Activated CD8-positive, alpha-beta memory T cell treated with anti-CD3 and anti-CD28 coated beads, Interleukin-2, amount 10 ng/mL, durations not matched to agents 7 days and 5 days (primary cell): ENCODE measurements around the gene DAD1. TPM values are rescaled to one million over a fixed set of nuclear protein-coding genes. Genes with fewer than 3 reads are reported as not detected.
A peak's percentile ranks its signal among the peaks of the same experiment; 100 is the strongest.

Source experiments
- ATAC-seq: fragments of 150-1000 bp; cut with Tn5 transposase; one replicate; pipeline ENCODE4 v1.10.0; 2021; ENCODE audit warnings: moderate library complexity
- CTCF ChIA-PET: fragments of 350-600 bp; sonication (Branson Sonifier 250); formaldehyde crosslinking; loops from one replicate; lab custom pipeline; 2021; ENCODE audit warnings: antibody characterized with exemption; lab: Charles Lee
- DNase-seq: peaks from one replicate; pipeline ENCODE4 v3.0.0-alpha.2; 2020
- H3K27ac Mint-ChIP-seq: one replicate; pipeline ENCODE4 v1.8.0; 2021; ENCODE audit warnings: mild to moderate bottlenecking, mixed read lengths
- H3K27me3 Mint-ChIP-seq: one replicate; pipeline ENCODE4 v1.8.0; 2021; ENCODE audit warnings: mixed read lengths
- H3K36me3 Mint-ChIP-seq: one replicate; pipeline ENCODE4 v1.8.0; 2021; ENCODE audit warnings: mild to moderate bottlenecking, mixed read lengths
- H3K4me1 Mint-ChIP-seq: one replicate; pipeline ENCODE4 v1.8.0; 2021; ENCODE audit warnings: mixed read lengths
- H3K4me3 Mint-ChIP-seq: one replicate; pipeline ENCODE4 v1.8.0; 2021; ENCODE audit warnings: mild to moderate bottlenecking, moderate library complexity, mixed read lengths
- H3K9me3 Mint-ChIP-seq: one replicate; pipeline ENCODE4 v1.8.0; 2022; ENCODE audit warnings: low read depth, mixed read lengths
- total RNA-seq, 2 experiments: library from RNA; stranded (reverse); gene quantifications; one replicate each; pipeline ENCODE4 v1.2.3, GENCODE V29; 2021

Gene DAD1
- total RNA-seq, 2 experiments from 2014 or later: 115 to 185 TPM

- DNase-seq (no peak), ATAC-seq (no peak)
- peaks cover 16% of the 10 kb centered on the region for H3K36me3 Mint-ChIP-seq
- no peaks in the 10 kb centered on the region for H3K4me1 Mint-ChIP-seq
- peaks cover 2% of the 10 kb centered on the region for H3K27me3 Mint-ChIP-seq
- no peak overlapping the region for H3K4me3 Mint-ChIP-seq
- H3K27ac Mint-ChIP-seq: no peak overlapping the region
- H3K9me3 Mint-ChIP-seq: no peaks in the 10 kb centered on the region
- CTCF ChIA-PET: interaction anchor here (1.0 to 1.6 kb wide), 2 partner anchors 40 to 202 kb away, joined by 3 read pairs; partner anchors contain the start of gene SLC7A7
Observed at GRCh38 chr14:22613106-22613695, 24.2 kb upstream of the DAD1 start.

- H3K27me3 Mint-ChIP-seq: no peaks in the 10 kb centered on the region
Observed at GRCh38 chr14:22610931-22611330, 21.9 kb upstream of the DAD1 start.

GRCh38 chr14:22607291-22607690 is 18.3 kb upstream of the DAD1 start:
- DNase-seq: no peak
- no peaks in the 10 kb centered on the region for H3K4me1 Mint-ChIP-seq
- H3K9me3 Mint-ChIP-seq: no peaks in the 10 kb centered on the region
- no peaks in the 10 kb centered on the region for H3K27me3 Mint-ChIP-seq
- H3K36me3 Mint-ChIP-seq: peaks cover 37% of the 10 kb centered on the region
- H3K27ac Mint-ChIP-seq: no peak overlapping the region
- no peak overlapping the region for H3K4me3 Mint-ChIP-seq
- no peak for ATAC-seq
- CTCF ChIA-PET: interaction anchor here (1.2 to 1.7 kb wide), 3 partner anchors 8 to 46 kb away, joined by 4 to 6 read pairs (median 5); no protein-coding TSS in a partner anchor

More at GRCh38 chr14:22610931-22611330, 21.9 kb upstream of the DAD1 start:
- DNase-seq (no peak), ATAC-seq (no peak)
- H3K4me1 Mint-ChIP-seq: no peaks in the 10 kb centered on the region
- H3K27ac Mint-ChIP-seq: no peak overlapping the region
- H3K9me3 Mint-ChIP-seq: no peaks in the 10 kb centered on the region
- CTCF ChIA-PET: interaction anchor here (1.0 to 1.3 kb wide), 2 partner anchors 42 to 61 kb away, joined by 3 to 4 read pairs; no protein-coding TSS in a partner anchor
- H3K36me3 Mint-ChIP-seq: peaks cover 22% of the 10 kb centered on the region
- H3K4me3 Mint-ChIP-seq: no peak overlapping the region

- no peaks in the 10 kb centered on the region for H3K9me3 Mint-ChIP-seq
- peaks cover 4% of the 10 kb centered on the region for H3K4me1 Mint-ChIP-seq
- H3K36me3 Mint-ChIP-seq: peaks cover 42% of the 10 kb centered on the region
- H3K27ac Mint-ChIP-seq: no peak overlapping the region
- H3K4me3 Mint-ChIP-seq: no peak overlapping the region
- no peak for DNase-seq
- no peaks in the 10 kb centered on the region for H3K27me3 Mint-ChIP-seq
- no peak for ATAC-seq
- CTCF ChIA-PET: no interaction called here
Observed at GRCh38 chr14:22606380-22606779, 17.4 kb upstream of the DAD1 start.

GRCh38 chr14:22602862-22603261 is 13.8 kb upstream of the DAD1 start:
- ATAC-seq (no peak), DNase-seq (no peak)
- CTCF ChIA-PET: no interaction called here
- Mint-ChIP-seq H3K27me3 (no peaks in the 10 kb centered on the region), H3K4me1 (peaks cover 24% of the 10 kb centered on the region), H3K36me3 (peaks cover 26% of the 10 kb centered on the region), H3K4me3 (no peak overlapping the region), H3K9me3 (no peaks in the 10 kb centered on the region), H3K27ac (no peak overlapping the region)

- ATAC-seq (no peak), DNase-seq (no peak)
- no peaks in the 10 kb centered on the region for H3K27me3 Mint-ChIP-seq
- H3K27ac Mint-ChIP-seq: no peak overlapping the region
- H3K4me1 Mint-ChIP-seq: peaks cover 29% of the 10 kb centered on the region
- H3K4me3 Mint-ChIP-seq: no peak overlapping the region
- H3K9me3 Mint-ChIP-seq: no peaks in the 10 kb centered on the region
- H3K36me3 Mint-ChIP-seq: peaks cover 23% of the 10 kb centered on the region
- CTCF ChIA-PET: interaction anchor here (0.8 kb wide), 1 partner anchor 32 kb away, joined by 3 read pairs; no protein-coding TSS in a partner anchor
Observed at GRCh38 chr14:22601996-22602395, 13.0 kb upstream of the DAD1 start.

GRCh38 chr14:22601456-22601855 is 12.4 kb upstream of the DAD1 start:
- Mint-ChIP-seq H3K36me3 (peaks cover 21% of the 10 kb centered on the region), H3K27ac (no peak overlapping the region), H3K4me3 (no peak overlapping the region), H3K4me1 (peaks cover 29% of the 10 kb centered on the region), H3K9me3 (no peaks in the 10 kb centered on the region), H3K27me3 (no peaks in the 10 kb centered on the region)
- ATAC-seq: no peak
- CTCF ChIA-PET: interaction anchor here (0.8 kb wide), 2 partner anchors 12 to 31 kb away, joined by 3 read pairs; partner anchors contain the start of gene DAD1
- no peak for DNase-seq

GRCh38 chr14:22600027-22600426 is 11.0 kb upstream of the DAD1 start:
- CTCF ChIA-PET: interaction anchor here (3.5 to 3.7 kb wide), 2 partner anchors 10 to 254 kb away, joined by 15 to 29 read pairs; partner anchors contain the start of gene DAD1
- no peak for ATAC-seq
- Mint-ChIP-seq H3K36me3 (peaks cover 16% of the 10 kb centered on the region), H3K9me3 (no peaks in the 10 kb centered on the region), H3K4me3 (no peak overlapping the region), H3K27me3 (peaks cover 1% of the 10 kb centered on the region), H3K27ac (peak overlapping the region; percentile 8), H3K4me1 (peaks cover 29% of the 10 kb centered on the region)
- DNase-seq: no peak

- CTCF ChIA-PET: interaction anchor here (0.7 to 3.8 kb wide), 12 partner anchors 8 to 255 kb away, joined by 3 to 31 read pairs (median 4); partner anchors contain the start of gene DAD1
- peaks cover 3% of the 10 kb centered on the region for H3K27me3 Mint-ChIP-seq
- H3K27ac Mint-ChIP-seq: peak overlapping the region; percentile 85
- ATAC-seq (no peak), DNase-seq (no peak)
- peaks cover 16% of the 10 kb centered on the region for H3K36me3 Mint-ChIP-seq
- no peaks in the 10 kb centered on the region for H3K9me3 Mint-ChIP-seq
- H3K4me1 Mint-ChIP-seq: peaks cover 29% of the 10 kb centered on the region
- H3K4me3 Mint-ChIP-seq: peak overlapping the region; percentile 92
Observed at GRCh38 chr14:22599349-22599748, 10.3 kb upstream of the DAD1 start.

GRCh38 chr14:22598896-22599244 is 9.8 kb upstream of the DAD1 start:
- H3K36me3 Mint-ChIP-seq: peaks cover 16% of the 10 kb centered on the region
- peak; percentile 60 for DNase-seq

GRCh38 chr14:22598099-22598895 is 9.3 kb upstream of the DAD1 start, which contains the start of gene ABHD4:
TSS of gene ABHD4 (plus strand) at chr14:22598300. CDS start at chr14:22598307, 7 bp downstream.
- H3K9me3 Mint-ChIP-seq: no peaks in the 10 kb centered on the region
- peak within 1 kb of the TSS; percentile 92 for H3K4me3 Mint-ChIP-seq
- H3K27ac Mint-ChIP-seq: peak within 1 kb of the TSS; percentile 85
- DNase-seq (peak; percentile 82), ATAC-seq (peak; percentile 91)
- peaks cover 29% of the 10 kb centered on the region for H3K4me1 Mint-ChIP-seq
- H3K27me3 Mint-ChIP-seq: peaks cover 3% of the 10 kb centered on the region
- CTCF ChIA-PET: interaction anchor here (0.6 to 3.8 kb wide), 18 partner anchors 8 to 867 kb away, joined by 3 to 31 read pairs (median 3); partner anchors contain the start of gene DAD1
- peaks cover 13% of the 10 kb centered on the region for H3K36me3 Mint-ChIP-seq

More at GRCh38 chr14:22598896-22599244, 9.8 kb upstream of the DAD1 start:
- H3K4me1 Mint-ChIP-seq: peaks cover 29% of the 10 kb centered on the region
- CTCF ChIA-PET: interaction anchor here (0.7 to 3.8 kb wide), 14 partner anchors 9 to 470 kb away, joined by 3 to 31 read pairs (median 4); partner anchors contain the start of gene DAD1
- peak overlapping the region; percentile 92 for H3K4me3 Mint-ChIP-seq
- ATAC-seq: peak; percentile 68
- H3K27ac Mint-ChIP-seq: peak overlapping the region; percentile 85
- no peaks in the 10 kb centered on the region for H3K9me3 Mint-ChIP-seq
- H3K27me3 Mint-ChIP-seq: peaks cover 3% of the 10 kb centered on the region

- Mint-ChIP-seq H3K9me3 (no peaks in the 10 kb centered on the region), H3K27ac (peak overlapping the region; percentile 70), H3K4me1 (peaks cover 29% of the 10 kb centered on the region), H3K4me3 (peak overlapping the region; percentile 92), H3K27me3 (peaks cover 5% of the 10 kb centered on the region), H3K36me3 (peaks cover 8% of the 10 kb centered on the region)
- DNase-seq: no peak
- CTCF ChIA-PET: interaction anchor here (0.6 to 3.8 kb wide), 11 partner anchors 8 to 866 kb away, joined by 3 to 31 read pairs (median 3); partner anchors contain the start of gene DAD1
- ATAC-seq: no peak
Observed at GRCh38 chr14:22597771-22598098, 8.7 kb upstream of the DAD1 start.

GRCh38 chr14:22597265-22597664 is 8.2 kb upstream of the DAD1 start:
- Mint-ChIP-seq H3K4me1 (peaks cover 29% of the 10 kb centered on the region), H3K9me3 (no peaks in the 10 kb centered on the region), H3K27ac (no peak overlapping the region), H3K36me3 (peaks cover 5% of the 10 kb centered on the region), H3K4me3 (peak overlapping the region; percentile 20), H3K27me3 (peaks cover 5% of the 10 kb centered on the region)
- no peak for ATAC-seq
- CTCF ChIA-PET: interaction anchor here (0.9 to 3.8 kb wide), 10 partner anchors 7 to 257 kb away, joined by 3 to 31 read pairs (median 4); partner anchors contain the start of gene DAD1
- DNase-seq: no peak
